GM12878 (cell line): ENCODE measurements around the gene FBF1. TPM values are rescaled to one million over a fixed set of nuclear protein-coding genes. Genes with fewer than 3 reads are reported as not detected.

ENCODE experiments used
- ATAC-seq: fragments of 200-7000 bp; cut with Tn5 transposase; 3 replicates; pipeline ENCODE4 v1.9.1; 2020; ENCODE audit warnings: mild to moderate bottlenecking, moderate library complexity
- BruUV-seq: library from RNA; stranded (reverse); fragments of 400-500 nt; replicated peaks from 2 replicates; lab custom pipeline; 2021; lab: Mats Ljungman, UMichigan
- CTCF ChIA-PET: fragments of 300-600 bp; sonication (Branson Sonifier 250); formaldehyde crosslinking; extraction: SDS; loops from one replicate; lab custom pipeline; 2021; ENCODE audit warnings: inconsistent platforms; lab: Yijun Ruan, JAX
- POLR2A ChIA-PET: fragments of 350-600 bp; formaldehyde crosslinking; extraction: SDS; loops from one replicate; lab custom pipeline; 2021; ENCODE audit warnings: inconsistent platforms; lab: Charles Lee
- RAD21 ChIA-PET: fragments of 300-600 bp; sonication (Branson Sonifier 250); formaldehyde crosslinking; loops from one replicate; lab custom pipeline; 2023; ENCODE audit warnings: antibody characterized with exemption; ENCODE audit not compliant: unreplicated experiment; lab: Charles Lee
- SMC1A ChIA-PET: fragments of 300-600 bp; sonication (Branson Sonifier 250); formaldehyde crosslinking; loops from one replicate; lab custom pipeline; 2023; ENCODE audit not compliant: unreplicated experiment, uncharacterized antibody; lab: Charles Lee
- DNase-seq: peaks from one replicate; pipeline ENCODE4 v3.0.0-alpha.2; 2011; ENCODE audit warnings: low read depth, low spot score
- FAIRE-seq: peaks from 3 replicates; lab custom pipeline; 2011; peaks lifted over from hg19 to GRCh38; lab: Jason Lieb, UNC
- H2AFZ ChIP-seq: 2 replicates; pipeline ENCODE4 v1.6.0; 2011; ENCODE audit warnings: low read depth, low read length, control low read depth; ENCODE audit not compliant: control insufficient read depth
- H3K27ac ChIP-seq: 2 replicates; pipeline ENCODE4 v1.5.1; 2011; ENCODE audit warnings: control low read depth; ENCODE audit not compliant: control insufficient read depth, insufficient read depth
- H3K27me3 ChIP-seq, 2 experiments: replicated peaks in 1 of 2; 2 replicates each; pipeline versions ENCODE4 v1.6.0 to v1.6.1; 2011; ENCODE audit warnings: low read length in 1 of 2; ENCODE audit not compliant: control insufficient read depth in 2 of 2, insufficient read depth in 2 of 2
- H3K36me3 ChIP-seq, 2 experiments: 2 replicates each; pipeline ENCODE4 v1.5.1; 2011; ENCODE audit warnings: low read length in 1 of 2; ENCODE audit not compliant: control insufficient read depth in 2 of 2, insufficient read depth in 2 of 2
- H3K4me1 ChIP-seq: 2 replicates; pipeline ENCODE4 v1.6.1; 2011; ENCODE audit warnings: mild to moderate bottlenecking, low read length, moderate library complexity, mixed read lengths; ENCODE audit not compliant: control insufficient read depth, insufficient read depth
- H3K4me2 ChIP-seq: 2 replicates; pipeline ENCODE4 v1.6.0; 2011; ENCODE audit warnings: control low read depth; ENCODE audit not compliant: control insufficient read depth, insufficient read depth
- H3K4me3 ChIP-seq: fragments of 200-600 bp; sonication (generic); 2 replicates; pipeline ENCODE4 v1.5.1; 2016
- H3K79me2 ChIP-seq: 2 replicates; pipeline ENCODE4 v1.6.0; 2011; ENCODE audit warnings: low read length; ENCODE audit not compliant: control insufficient read depth, insufficient read depth
- H3K9ac ChIP-seq: 2 replicates; pipeline ENCODE4 v1.8.0; 2011; ENCODE audit warnings: low read length, control low read depth, mixed read lengths; ENCODE audit not compliant: control insufficient read depth, insufficient read depth
- H3K9me3 ChIP-seq: replicated peaks from 3 replicates; pipeline ENCODE4 v1.5.1; 2011; ENCODE audit warnings: mild to moderate bottlenecking, low read length; ENCODE audit not compliant: control insufficient read depth, insufficient read depth
- H4K20me1 ChIP-seq: 2 replicates; pipeline ENCODE4 v1.6.0; 2011; ENCODE audit not compliant: control insufficient read depth, insufficient read depth
- BCLAF1 ChIP-seq: fragments of 450-650 bp; IDR thresholded peaks from 2 replicates; pipeline ENCODE4 v1.6.1; 2017; ENCODE audit warnings: antibody characterized with exemption, mild to moderate bottlenecking, moderate library complexity
- FOXM1 ChIP-seq: IDR thresholded peaks from 2 replicates; pipeline ENCODE4 v1.6.1; 2012; ENCODE audit warnings: low read depth, mild to moderate bottlenecking, inconsistent platforms, low read length, moderate library complexity
- GABPA ChIP-seq: IDR thresholded peaks from 2 replicates; pipeline ENCODE4 v1.6.1; 2014; ENCODE audit warnings: antibody characterized with exemption, low read depth, mild to moderate bottlenecking, inconsistent platforms
- KAT2A ChIP-seq: conservative IDR thresholded peaks from 2 replicates; pipeline ENCODE4 v1.6.1; 2011; ENCODE audit warnings: low read depth, low read length; ENCODE audit not compliant: control insufficient read depth
- MYB ChIP-seq: fragments of 150-350 bp; IDR thresholded peaks from 2 replicates; pipeline ENCODE4 v1.6.1; 2014; ENCODE audit warnings: mild to moderate bottlenecking, low read depth, low read length, borderline replicate concordance
- NFYB ChIP-seq: IDR thresholded peaks from 2 replicates; pipeline ENCODE4 v1.6.1; 2011; ENCODE audit warnings: low read depth, mild to moderate bottlenecking, low read length, improper control_type of control experiment, moderate library complexity; ENCODE audit not compliant: insufficient read depth
- NR2F1 ChIP-seq: fragments of 450-650 bp; conservative IDR thresholded peaks from 2 replicates; pipeline ENCODE4 v1.6.1; 2017; ENCODE audit warnings: mild to moderate bottlenecking
- POLR2AphosphoS5 ChIP-seq: IDR thresholded peaks from 2 replicates; pipeline ENCODE4 v1.6.1; 2011; ENCODE audit warnings: mild to moderate bottlenecking, low read length, inconsistent platforms
- POU2F2 ChIP-seq: IDR thresholded peaks from 3 replicates; pipeline ENCODE4 v1.6.1; 2011; ENCODE audit warnings: low read depth, mild to moderate bottlenecking, low read length, borderline replicate concordance
- SP1 ChIP-seq: IDR thresholded peaks from one replicate; pipeline ENCODE4 v1.6.1; 2011; ENCODE audit warnings: low read depth, low read length
- TCF3 ChIP-seq: IDR thresholded peaks from 2 replicates; pipeline ENCODE4 v1.6.1; 2012; ENCODE audit warnings: low read depth, mild to moderate bottlenecking, low read length, borderline replicate concordance; ENCODE audit not compliant: insufficient read depth
- WGBS: methylation state at CpG from one replicate; pipeline ENCODE4 v1.1.6; 2016; ENCODE audit warnings: low lambda C conversion rate; ENCODE audit not compliant: insufficient replicate concordance, insufficient coverage; ENCODE audit errors: missing lambda C conversion rate; 5-methylcytosine and 5-hydroxymethylcytosine counted together
- in situ Hi-C: fragments of 300-500 bp; cut with MboI; formaldehyde crosslinking; loops from 9 replicates; pipeline ENCODE4 v1.14.3; 2018; ENCODE audit warnings: mixed read lengths
- intact Hi-C: fragments of 100-400 bp; cut with micrococcal nuclease; formaldehyde crosslinking; loops from one replicate; pipeline ENCODE4 v1.14.2; 2022; ENCODE audit not compliant: unreplicated experiment
- polyA plus RNA-seq, 11 experiments: library from polyadenylated mRNA; depleted of rRNA in 4 of 11; unstranded in 6 of 11; stranded (reverse) in 5 of 11; fragments of >200 nt; fragmentation: Nextera tagmentation in 4 of 11; fragmentation: Illumina TruSeq in 1 of 11; extraction: Ambion mirVana in 4 of 11; extraction: Trizol in 1 of 11; gene quantifications; 1 replicate in 1 of 11; 2 replicates in 10 of 11; pipeline versions ENCODE4 v1.2.1 to v1.2.3, GENCODE V29; 2011 to 2016; ENCODE audit warnings: inconsistent platforms in 2 of 11, missing spikeins in 2 of 11, low read depth in 1 of 11
- total RNA-seq, 4 experiments: library from RNA; depleted of rRNA in 3 of 4; stranded (reverse); fragments of >200 nt in 3 of 4; fragmentation: Illumina TruSeq in 1 of 4; extraction: Trizol in 1 of 4; gene quantifications; 2 replicates each; pipeline versions ENCODE4 v1.2.1 to v1.2.3, GENCODE V29; 2013 to 2021
- TF ChIP-seq, protein P1 (sequence below): IDR thresholded peaks from 2 replicates; pipeline ENCODE4 v1.6.1; 2011; ENCODE audit warnings: mild to moderate bottlenecking, low read depth, low read length, moderate library complexity; ENCODE audit not compliant: insufficient replicate concordance
- TF ChIP-seq, protein P2 (sequence below): IDR thresholded peaks from 2 replicates; pipeline ENCODE4 v1.6.1; 2011; ENCODE audit warnings: borderline replicate concordance, low read depth, mild to moderate bottlenecking, moderate library complexity, low read length; ENCODE audit not compliant: insufficient read depth, poor library complexity, severe bottlenecking
- TF ChIP-seq, protein P3 (sequence below): IDR thresholded peaks from 2 replicates; pipeline ENCODE4 v1.6.1; 2011; ENCODE audit warnings: low read depth, mild to moderate bottlenecking, low read length, moderate library complexity, borderline replicate concordance; ENCODE audit errors: extremely low read depth

The FBF1 gene
- total and polyA plus RNA-seq, 10 of the 15 experiments (the other 5 are each of a cell fraction or from before 2014, with no cell fraction given), result 0.29 to 15.0 (median 7.0) TPM

DNA sequence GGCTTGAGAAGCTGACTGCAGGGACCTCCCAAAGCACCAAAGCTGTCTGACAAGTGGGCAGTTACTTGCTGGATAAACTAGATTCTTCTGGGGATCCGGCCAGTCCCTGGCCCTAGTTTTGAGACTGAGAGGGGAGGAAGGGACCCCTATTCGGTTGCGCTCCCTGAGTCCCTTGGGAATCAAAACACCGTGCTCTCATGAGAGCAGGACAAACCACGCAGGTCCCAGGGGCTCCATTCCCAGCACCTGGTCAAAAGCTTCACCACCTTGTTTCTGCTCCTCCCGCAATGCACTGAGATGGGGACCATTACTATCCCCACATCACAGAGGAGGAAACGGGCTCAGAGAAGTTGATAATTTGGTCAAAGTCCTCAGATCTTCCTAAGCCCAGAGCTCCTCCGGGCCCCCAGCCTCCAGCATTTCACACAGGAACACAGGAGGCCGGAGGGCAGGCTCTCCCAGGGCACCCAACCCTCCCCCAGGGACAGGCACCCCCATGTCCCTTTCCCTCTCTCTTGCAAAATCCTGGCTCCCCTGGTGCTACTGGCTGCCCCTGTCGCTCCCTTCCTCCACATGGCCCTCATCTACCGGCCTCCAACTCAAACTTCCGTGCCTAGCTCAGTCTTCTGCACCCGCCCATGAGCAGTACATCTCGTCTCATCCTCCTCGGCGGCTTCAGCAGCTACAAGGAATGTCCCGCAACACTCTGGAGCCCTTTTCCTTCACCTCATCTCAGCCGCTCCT, 47.4 kb downstream of the FBF1 start:
- peaks cover 2 to 4% of the 10 kb centered on the region in 2 experiments; a peak in 3 of 4 replicates for H3K36me3 ChIP-seq
- H3K4me3 ChIP-seq, result no peak overlapping the region
- H3K9ac ChIP-seq, result no peak overlapping the region
- DNase-seq (no peak), FAIRE-seq (no peak)
- intact Hi-C loops, result no loop called here
- SMC1A ChIA-PET, result interaction anchor here (0.7 kb wide), 1 partner anchor 114 kb away, joined by 3 read pairs; no protein-coding TSS in a partner anchor
- in situ Hi-C loops, result no loop called here
- H3K4me1 ChIP-seq, result peaks cover 6% of the 10 kb centered on the region
- WGBS, result 68% methylated on average over 17 of the region's 18 CpGs
- H3K79me2 ChIP-seq, result peaks cover 15% of the 10 kb centered on the region
- TF ChIP-seq NFYB (no peak), POU2F2 (no peak), BCLAF1 (no peak), FOXM1 (no peak), POLR2AphosphoS5 (no peak), SP1 (no peak), KAT2A (no peak), MYB (no peak), GABPA (no peak), TCF3 (no peak), NR2F1 (no peak)
- TF ChIP-seq, protein P1, sequence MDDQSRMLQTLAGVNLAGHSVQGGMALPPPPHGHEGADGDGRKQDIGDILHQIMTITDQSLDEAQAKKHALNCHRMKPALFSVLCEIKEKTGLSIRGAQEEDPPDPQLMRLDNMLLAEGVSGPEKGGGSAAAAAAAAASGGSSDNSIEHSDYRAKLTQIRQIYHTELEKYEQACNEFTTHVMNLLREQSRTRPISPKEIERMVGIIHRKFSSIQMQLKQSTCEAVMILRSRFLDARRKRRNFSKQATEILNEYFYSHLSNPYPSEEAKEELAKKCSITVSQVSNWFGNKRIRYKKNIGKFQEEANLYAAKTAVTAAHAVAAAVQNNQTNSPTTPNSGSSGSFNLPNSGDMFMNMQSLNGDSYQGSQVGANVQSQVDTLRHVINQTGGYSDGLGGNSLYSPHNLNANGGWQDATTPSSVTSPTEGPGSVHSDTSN, result no peak
- TF ChIP-seq, protein P2, sequence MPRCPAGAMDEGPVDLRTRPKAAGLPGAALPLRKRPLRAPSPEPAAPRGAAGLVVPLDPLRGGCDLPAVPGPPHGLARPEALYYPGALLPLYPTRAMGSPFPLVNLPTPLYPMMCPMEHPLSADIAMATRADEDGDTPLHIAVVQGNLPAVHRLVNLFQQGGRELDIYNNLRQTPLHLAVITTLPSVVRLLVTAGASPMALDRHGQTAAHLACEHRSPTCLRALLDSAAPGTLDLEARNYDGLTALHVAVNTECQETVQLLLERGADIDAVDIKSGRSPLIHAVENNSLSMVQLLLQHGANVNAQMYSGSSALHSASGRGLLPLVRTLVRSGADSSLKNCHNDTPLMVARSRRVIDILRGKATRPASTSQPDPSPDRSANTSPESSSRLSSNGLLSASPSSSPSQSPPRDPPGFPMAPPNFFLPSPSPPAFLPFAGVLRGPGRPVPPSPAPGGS, result no peak
- TF ChIP-seq, protein P3, sequence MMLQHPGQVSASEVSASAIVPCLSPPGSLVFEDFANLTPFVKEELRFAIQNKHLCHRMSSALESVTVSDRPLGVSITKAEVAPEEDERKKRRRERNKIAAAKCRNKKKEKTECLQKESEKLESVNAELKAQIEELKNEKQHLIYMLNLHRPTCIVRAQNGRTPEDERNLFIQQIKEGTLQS, result no peak
- TF ChIP-seq, all 136 proteins: peak for 0
- no peak for ATAC-seq
- CTCF ChIA-PET, result interaction anchor here (4.8 kb wide), 1 partner anchor 16 kb away, joined by 43 read pairs; the partner anchor contains the start of gene TRIM47
- Histone ChIP-seq H3K9me3 (no peaks in the 10 kb centered on the region), H2AFZ (no peak overlapping the region), H3K27ac (no peak overlapping the region), H3K27me3 (no peaks in the 10 kb centered on the region), H4K20me1 (no peaks in the 10 kb centered on the region), H3K4me2 (no peak overlapping the region; the same call in 1 of the 2 replicates)
- RAD21 ChIA-PET, result interaction anchor here (1.2 to 4.5 kb wide), 2 partner anchors 38 to 85 kb away, joined by 3 to 32 read pairs; partner anchors contain the start of genes ACOX1, TEN1 and WBP2
- no TSS peak for BruUV-seq
- POLR2A ChIA-PET, result interaction anchor here (1.3 kb wide), 1 partner anchor 38 kb away, joined by 3 read pairs; no protein-coding TSS in a partner anchor
